GM19463 (cell line): ENCODE data around the gene CCDC74A.
"Not testable (repeated sequence)": the region's sequence is repeated elsewhere in the genome, so short reads cannot be mapped to it uniquely, and the experiment has no call there.

ENCODE experiments used
- ATAC-seq: cut with Tn5 transposase; IDR thresholded peaks from one replicate; pipeline ENCODE4 v1.9.1; 2021; ENCODE audit warnings: mild to moderate bottlenecking, moderate library complexity; ENCODE audit not compliant: unreplicated experiment

CCDC74A gene

DNA sequence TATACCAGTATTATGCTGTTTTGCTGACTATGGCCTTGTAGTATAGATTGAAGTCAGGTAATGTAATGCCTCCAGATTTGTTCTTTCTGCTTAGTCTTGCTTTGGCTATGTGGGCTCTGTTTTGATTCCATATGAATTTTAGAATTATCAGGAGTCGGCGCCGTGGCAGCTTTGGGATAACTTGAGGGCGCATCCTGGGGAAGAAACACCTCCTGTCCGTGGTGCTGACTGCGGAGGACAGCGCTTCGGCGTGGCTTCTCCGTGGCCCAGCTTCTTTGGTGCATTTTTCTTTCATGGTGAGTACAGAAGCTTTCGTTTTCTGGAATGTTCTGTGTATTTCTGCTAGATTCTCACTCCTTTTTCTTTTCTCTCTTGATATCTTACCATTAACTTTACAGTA lies 25.2 kb downstream of the CCDC74A start:
- ATAC-seq: no peak

GRCh38 chr2:131556998-131557397 lies 29.3 kb downstream of the CCDC74A start:
- no peak for ATAC-seq

- no peak for ATAC-seq
Observed at GRCh38 chr2:131557558-131558321, 30.1 kb downstream of the CCDC74A start.

- ATAC-seq: no peak
Observed at GRCh38 chr2:131566371-131566770, 38.7 kb downstream of the CCDC74A start.

GRCh38 chr2:131567891-131568290 lies 40.2 kb downstream of the CCDC74A start:
- ATAC-seq: no peak

DNA sequence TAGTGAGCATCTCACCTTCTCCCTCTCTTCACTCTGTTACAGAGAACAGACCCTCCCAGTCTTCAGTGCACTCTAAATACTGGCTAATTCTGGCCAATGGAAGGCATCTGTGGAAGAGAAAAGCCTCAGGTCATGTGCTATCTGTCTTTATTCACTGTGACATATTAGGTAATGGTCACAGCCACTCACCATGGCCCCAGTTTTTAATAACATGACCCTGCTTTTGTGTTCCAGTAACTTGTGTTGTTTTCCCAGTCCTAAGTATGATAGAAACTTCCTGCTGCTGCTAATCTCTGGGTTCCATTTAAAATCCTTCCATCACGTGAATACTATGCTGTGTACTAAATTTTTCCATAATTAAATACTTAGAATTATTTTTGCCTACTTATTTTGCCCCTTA lies 40.7 kb downstream of the CCDC74A start:
- not testable (repeated sequence) for ATAC-seq

DNA sequence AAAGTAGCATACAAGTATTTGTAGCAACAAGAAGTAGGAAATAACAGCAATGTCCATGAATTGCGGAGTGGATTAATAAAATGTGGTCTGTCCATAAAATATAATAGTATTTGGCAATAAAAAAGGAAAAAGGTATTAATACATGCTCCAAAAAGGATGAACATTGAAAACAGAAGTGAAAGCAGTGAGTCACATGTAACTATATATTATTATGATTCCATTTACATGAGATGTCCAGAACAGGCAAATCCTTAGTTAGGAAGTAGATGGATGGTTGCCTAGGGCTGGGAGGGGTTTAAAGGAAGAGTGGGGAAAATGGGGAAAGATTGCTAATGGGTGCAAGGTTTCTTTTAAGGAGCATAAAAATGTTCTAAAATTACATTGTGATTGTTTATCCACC lies 44.5 kb downstream of the CCDC74A start:
- no peak for ATAC-seq

GRCh38 chr2:131577812-131578211 lies 50.1 kb downstream of the CCDC74A start:
- ATAC-seq: no peak

DNA sequence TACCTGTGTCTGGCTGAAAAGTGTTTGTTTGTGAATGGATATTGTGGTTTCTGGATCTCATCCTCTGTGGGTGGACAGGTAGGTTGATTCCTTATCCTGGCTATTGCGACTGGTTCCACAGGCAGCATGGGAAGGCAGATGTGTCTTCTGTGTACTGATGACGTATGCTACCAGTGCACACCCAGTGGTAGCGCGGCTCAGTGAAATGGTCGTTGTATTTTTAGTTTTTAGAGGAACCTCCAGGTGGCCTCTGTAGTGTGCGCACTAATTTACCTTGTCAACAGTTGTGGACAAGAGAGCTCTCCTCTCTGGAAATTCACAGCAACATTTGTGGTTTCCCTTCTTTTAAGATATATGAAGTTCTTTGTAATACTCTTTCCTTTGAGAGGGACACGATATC lies 52.5 kb downstream of the CCDC74A start:
- ATAC-seq: no peak
